IMR-90 (cell line): ENCODE results near the gene GPR39.

ENCODE experiments used
- CEBPB ChIP-seq: IDR thresholded peaks from 2 replicates; pipeline ENCODE4 v1.6.1; 2012; ENCODE audit warnings: low read depth, low read length, improper control_type of control experiment
- CHD1 ChIP-seq: IDR thresholded peaks from 2 replicates; pipeline ENCODE4 v1.6.1; 2012; ENCODE audit warnings: low read depth, low read length, improper control_type of control experiment
- CTCF ChIP-seq: conservative IDR thresholded peaks from 2 replicates; pipeline ENCODE4 v1.5.1; 2012; ENCODE audit warnings: mild to moderate bottlenecking, low read depth, low read length, improper control_type of control experiment
- ELK1 ChIP-seq: fragments of 150-350 bp; IDR thresholded peaks from 2 replicates; pipeline ENCODE4 v1.6.1; 2016; ENCODE audit warnings: low read depth, mild to moderate bottlenecking, low read length, moderate library complexity, borderline replicate concordance
- FOS ChIP-seq: fragments of 150-350 bp; IDR thresholded peaks from 2 replicates; pipeline ENCODE4 v1.6.1; 2016; ENCODE audit warnings: low read depth, low read length
- MAFK ChIP-seq: IDR thresholded peaks from 2 replicates; pipeline ENCODE4 v1.6.1; 2012; ENCODE audit warnings: low read depth, low read length, improper control_type of control experiment
- MXI1 ChIP-seq: IDR thresholded peaks from 2 replicates; pipeline ENCODE4 v1.6.1; 2012; ENCODE audit warnings: low read depth, mild to moderate bottlenecking, low read length, moderate library complexity, borderline replicate concordance
- POLR2A ChIP-seq: IDR thresholded peaks from 2 replicates; pipeline ENCODE4 v1.6.1; 2012; ENCODE audit warnings: mild to moderate bottlenecking, low read depth, low read length
- RAD21 ChIP-seq: IDR thresholded peaks from 2 replicates; pipeline ENCODE4 v1.6.1; 2012; ENCODE audit warnings: low read length, improper control_type of control experiment
- RCOR1 ChIP-seq: IDR thresholded peaks from 2 replicates; pipeline ENCODE4 v1.6.1; 2012; ENCODE audit warnings: mild to moderate bottlenecking, low read length, improper control_type of control experiment; ENCODE audit not compliant: insufficient replicate concordance
- RFX5 ChIP-seq: IDR thresholded peaks from 2 replicates; pipeline ENCODE4 v1.8.0; 2012; ENCODE audit warnings: low read depth, mild to moderate bottlenecking, low read length, moderate library complexity
- USF2 ChIP-seq: fragments of 150-350 bp; IDR thresholded peaks from 2 replicates; pipeline ENCODE4 v1.6.1; 2017; ENCODE audit warnings: mild to moderate bottlenecking, antibody characterized with exemption, low read length, low read depth

DNA sequence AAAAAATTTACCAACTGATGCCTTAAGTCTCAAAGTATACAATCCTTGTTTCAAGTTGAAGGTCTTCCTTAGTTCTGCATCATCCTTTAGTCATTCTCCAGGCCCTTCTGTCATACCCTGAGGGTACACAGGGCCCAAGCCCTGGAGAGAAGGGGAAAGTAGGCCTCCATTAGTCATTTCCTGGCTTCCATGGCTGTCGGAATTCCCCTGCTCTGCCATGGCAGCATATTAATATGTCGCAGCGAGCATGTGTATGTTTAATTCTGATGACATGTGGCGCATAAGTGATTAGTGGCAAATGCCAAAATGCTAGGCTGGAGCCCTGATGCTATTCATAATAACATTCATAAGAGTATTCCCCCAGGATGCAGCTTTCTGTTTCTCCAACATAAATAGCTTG lies 22.1 kb downstream of the GPR39 start:
- TF ChIP-seq CTCF = no peak
- TF ChIP-seq POLR2A = no peak
- TF ChIP-seq RCOR1 = peak; percentile 36
- TF ChIP-seq CEBPB = no peak
- no peak for TF ChIP-seq RAD21
- TF ChIP-seq USF2 = no peak
- no peak for TF ChIP-seq CHD1
- 0 out of 2 replicates have a peak, but pooled peaks have one; percentile 40 for TF ChIP-seq MXI1
- no peak for TF ChIP-seq MAFK
- peak; percentile 83 for TF ChIP-seq FOS
- no peak for TF ChIP-seq RFX5
- no peak for TF ChIP-seq ELK1
